GM19372 (cell line): ENCODE measurements around the gene DUSP14.

Source experiments
- ATAC-seq: cut with Tn5 transposase; IDR thresholded peaks from one replicate; pipeline ENCODE4 v1.9.1; 2021; ENCODE audit warnings: mild to moderate bottlenecking, low read depth, moderate library complexity; ENCODE audit not compliant: unreplicated experiment

DUSP14 gene

DNA sequence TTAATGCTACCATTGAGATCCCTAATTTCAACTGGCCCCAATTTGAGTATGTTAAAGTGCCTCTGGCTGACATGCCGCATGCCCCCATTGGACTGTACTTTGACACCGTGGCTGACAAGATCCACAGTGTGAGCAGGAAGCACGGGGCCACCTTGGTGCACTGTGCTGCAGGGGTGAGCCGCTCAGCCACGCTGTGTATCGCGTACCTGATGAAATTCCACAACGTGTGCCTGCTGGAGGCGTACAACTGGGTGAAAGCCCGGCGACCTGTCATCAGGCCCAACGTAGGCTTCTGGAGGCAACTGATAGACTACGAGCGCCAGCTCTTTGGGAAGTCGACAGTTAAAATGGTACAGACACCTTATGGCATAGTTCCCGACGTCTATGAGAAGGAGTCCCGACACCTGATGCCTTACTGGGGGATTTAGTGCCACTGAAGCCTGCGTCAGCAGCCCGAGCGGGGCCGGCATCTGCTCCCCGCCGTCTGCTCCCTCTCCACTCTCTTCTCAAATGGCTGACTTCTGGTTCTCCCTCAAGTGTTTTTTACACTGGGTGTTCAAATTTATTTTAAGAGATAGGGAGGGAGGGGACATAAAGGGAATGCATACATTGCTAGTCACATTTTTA, 22.9 kb downstream of the DUSP14 start:
- no peak for ATAC-seq

DNA sequence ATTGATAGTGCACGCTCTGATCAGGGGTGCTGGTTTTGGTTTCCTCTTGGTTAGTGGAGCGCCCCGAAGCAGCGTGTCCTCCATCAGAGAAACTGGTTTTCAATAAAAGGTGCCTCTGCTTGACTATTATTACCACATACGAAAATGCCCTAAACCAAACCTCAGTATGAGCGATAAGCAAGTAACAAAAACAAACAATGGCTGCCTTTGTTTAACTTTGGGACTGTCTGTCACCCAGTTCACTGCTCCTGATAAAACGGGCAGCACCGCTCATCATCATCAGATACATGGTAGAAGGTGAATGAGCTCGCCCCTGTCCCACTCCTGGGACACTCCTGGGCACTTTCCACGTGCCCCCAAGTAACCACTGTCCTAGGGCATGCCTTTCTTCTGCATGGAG, 24.0 kb downstream of the DUSP14 start:
- ATAC-seq: no peak

DNA sequence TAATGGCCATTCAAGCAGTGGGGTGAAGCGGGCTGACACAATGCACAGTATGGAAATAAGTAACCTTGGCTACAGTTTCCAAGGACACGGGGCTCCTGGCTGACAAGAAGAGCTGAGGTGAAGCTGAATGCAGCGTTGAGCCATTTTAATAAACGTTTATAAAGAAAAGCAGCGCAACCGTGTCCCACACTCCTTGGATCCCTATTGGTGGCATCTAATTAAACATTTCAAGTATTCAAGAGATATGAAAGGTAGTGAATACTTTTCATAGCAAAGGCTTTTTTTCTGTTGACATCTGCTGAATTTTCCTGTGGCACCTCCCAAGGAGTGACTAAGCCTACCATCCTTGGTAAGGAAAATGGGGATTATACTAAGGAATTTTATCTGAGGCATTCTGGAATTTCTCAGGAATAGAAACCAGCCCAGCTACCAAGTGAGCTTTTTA, 26.5 kb downstream of the DUSP14 start:
- ATAC-seq: no peak

DNA sequence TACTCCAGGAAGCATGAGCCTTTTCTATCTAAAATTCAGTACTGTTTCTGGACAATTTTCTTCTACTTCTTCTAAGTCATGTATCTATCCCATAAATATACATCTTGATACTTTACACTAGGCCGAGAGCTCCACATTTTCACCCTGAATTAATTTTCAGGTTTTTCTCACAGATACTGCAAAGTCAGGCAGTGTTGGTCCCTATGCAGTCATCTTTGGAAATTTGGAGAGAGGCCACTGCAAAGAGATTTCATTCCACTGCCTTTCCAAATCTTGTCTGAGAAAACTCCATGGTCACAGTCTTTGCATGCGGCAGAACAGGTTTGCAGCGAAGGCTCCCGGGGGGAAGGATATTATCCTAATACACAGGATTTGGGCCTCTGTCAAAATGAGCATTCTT, 28.2 kb downstream of the DUSP14 start:
- no peak for ATAC-seq

DNA sequence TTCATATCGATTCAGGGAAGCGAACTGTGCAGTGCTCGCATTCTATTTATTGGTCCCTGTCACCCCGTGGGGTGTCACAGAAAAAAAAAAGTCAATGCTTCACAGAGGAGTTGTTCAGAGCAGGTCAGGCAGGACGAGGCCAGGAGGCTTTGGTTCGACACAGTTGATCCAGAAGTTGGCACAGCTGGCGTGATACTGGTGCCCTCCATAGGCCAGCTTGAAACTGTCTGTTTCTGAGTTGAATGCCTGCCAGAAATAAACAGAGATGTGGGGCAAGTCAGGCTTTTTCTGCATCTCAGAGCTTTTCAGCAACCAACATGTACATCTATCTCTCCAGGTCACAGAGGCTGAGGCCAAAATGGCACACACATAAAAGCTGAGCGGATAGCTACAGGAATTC, 29.1 kb downstream of the DUSP14 start:
- no peak for ATAC-seq

DNA sequence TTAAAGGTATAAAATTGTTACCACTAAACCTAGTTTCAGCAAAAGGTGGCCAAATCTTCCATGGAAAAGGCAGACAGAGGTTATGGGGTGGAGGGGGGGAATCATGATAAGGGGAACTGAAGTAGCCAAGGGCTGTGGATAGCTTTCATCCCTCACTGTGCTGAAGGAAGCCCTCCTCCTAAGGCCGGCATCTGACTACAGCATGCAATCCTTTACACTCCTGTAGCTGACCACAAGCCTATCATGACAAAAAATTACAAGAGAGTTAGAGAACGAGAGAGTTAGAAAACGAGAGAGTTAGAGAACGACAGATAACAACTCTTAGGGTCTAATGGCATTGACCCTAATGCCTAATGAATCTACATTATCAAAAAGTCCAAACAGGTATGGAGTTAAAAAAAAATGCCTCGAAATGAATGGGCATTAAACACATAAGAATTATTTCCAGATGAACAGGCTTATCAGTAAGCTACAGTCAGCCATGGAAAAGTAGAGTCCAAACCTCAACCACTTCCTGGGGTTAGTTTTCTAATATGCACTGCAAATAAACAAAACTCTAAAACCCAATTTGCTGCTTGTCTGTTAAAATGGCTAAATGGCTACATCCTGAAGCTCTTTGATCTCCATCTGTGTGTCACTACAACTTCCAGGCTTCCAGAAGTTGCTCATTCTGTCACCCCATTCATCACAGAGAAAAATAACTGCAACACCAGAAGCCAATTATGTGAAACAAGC, 29.7 kb downstream of the DUSP14 start:
- ATAC-seq: no peak

DNA sequence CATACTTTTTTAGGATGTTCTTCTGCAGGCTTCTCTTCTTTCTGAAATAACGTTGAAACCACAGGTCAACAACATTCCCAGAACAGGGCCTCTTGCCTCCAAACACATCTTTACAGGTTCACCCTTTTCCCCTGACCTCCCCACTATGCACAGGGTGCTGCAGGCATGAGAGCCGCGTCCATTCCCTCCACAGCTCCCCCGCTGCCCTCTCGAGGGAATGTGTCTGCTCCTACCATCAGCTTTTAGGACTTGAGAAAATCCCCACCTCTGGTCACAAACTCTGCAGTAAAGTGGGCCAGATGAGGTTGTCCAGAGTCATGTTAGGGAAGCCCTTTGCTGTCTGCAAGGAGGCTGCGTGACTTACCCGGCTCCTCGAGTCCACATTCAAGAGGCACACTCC, 30.5 kb downstream of the DUSP14 start:
- ATAC-seq: no peak

DNA sequence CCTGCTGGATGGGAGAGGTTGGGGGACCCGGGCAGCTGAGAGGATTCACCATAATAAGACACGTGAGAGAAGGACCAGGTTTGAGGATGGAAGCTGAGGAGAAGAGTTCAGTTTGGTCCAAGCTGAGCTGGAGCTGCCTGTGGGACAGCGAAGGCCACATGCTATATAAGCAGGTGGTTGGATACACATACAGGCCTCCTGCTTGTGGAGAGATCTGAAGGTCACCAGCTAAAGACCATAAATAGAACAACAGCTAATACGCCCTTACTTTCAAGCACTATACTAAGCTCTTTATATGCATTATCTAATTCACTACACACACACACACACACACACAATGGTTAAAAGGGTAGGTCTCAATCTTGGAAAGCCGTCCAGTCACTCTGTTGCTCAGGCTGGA, 32.1 kb downstream of the DUSP14 start:
- no peak for ATAC-seq

DNA sequence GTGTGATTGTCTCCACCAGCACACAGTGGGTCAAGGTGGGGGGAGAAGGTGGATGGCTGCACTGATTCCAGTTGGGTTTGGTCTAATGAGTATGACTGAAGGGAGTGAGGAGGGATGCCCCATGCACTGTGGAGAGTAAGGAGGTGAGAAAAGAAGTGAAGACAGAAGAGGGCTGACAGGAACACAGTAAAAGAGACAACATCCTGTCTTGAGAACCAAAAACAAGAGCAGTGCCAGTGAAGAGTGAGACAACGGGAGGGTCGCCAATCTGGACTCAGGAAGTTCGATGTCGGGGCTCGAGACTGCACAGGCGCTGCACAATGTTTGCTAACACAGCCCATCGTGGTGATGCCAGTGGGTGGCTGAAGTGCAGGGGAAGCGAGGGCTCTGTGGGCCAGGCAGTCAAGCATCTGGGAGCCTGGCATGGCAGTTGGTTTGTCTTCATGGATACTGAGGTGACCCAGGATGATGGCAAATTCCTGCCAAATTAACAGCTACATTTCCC, 34.1 kb downstream of the DUSP14 start:
- ATAC-seq: no peak

DNA sequence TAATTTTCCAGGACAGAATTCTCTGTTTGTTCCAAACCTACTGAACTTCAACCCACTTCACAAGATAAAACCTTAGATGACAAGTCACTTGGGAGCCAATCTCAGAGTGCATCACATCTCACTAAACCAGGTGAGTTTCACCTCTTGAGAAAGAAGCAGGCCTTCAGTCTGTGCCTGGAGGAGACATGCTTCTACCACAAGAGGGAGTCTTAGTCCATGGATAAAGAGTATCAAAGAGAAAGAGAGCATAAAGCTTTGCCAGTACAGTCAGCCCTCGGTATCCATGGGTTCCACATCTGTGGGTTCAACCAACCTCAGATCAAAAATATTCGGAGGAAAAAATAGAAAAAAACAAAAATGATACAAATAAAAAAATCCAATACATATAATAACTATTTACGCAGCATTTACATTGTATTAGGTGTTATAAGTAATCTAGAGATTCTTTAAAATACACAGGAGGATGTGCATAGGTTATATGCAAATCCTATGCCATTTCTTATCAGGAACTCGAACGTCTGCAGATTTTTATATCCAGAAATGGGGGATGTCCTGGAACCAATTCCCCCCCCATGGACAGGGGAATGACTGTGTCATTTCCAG, 37.7 kb downstream of the DUSP14 start:
- ATAC-seq: no peak

DNA sequence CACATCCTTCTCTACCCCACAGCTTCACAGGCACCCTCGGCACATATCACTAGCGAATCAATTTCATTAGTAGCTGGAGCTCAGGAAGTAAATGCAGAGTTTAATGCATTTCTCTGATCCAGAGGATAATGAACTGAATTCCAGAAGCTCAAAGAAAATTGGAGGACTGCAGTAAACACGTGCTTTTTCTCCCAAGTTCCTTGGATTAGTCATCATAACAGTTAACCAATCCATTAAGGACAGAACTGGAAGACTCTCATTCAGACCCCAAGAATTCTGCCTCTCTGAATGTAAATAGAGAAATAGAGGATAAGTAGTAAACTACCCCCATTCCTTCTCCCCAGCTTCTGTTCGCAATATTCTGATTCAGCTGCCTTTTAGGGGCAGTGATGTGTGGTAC, 40.7 kb downstream of the DUSP14 start:
- ATAC-seq: no peak

DNA sequence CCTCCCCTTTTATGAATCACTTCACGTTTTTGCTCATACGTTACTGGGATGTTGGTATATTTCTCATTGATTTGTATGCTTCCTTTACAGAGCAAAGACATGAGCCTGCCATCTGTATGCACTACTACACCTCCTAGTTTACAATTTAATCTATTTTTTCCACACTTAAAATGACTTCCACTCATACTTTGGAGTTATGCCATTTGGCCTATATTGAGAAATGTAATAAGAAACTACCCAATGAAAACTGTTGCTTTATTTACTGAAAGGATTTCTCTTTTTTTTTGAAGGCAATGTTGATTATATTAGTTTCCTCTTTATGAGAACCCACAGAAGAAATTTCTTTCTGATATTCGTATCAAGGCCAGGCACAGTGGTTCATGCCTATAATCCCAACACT, 43.1 kb downstream of the DUSP14 start:
- no peak for ATAC-seq

DNA sequence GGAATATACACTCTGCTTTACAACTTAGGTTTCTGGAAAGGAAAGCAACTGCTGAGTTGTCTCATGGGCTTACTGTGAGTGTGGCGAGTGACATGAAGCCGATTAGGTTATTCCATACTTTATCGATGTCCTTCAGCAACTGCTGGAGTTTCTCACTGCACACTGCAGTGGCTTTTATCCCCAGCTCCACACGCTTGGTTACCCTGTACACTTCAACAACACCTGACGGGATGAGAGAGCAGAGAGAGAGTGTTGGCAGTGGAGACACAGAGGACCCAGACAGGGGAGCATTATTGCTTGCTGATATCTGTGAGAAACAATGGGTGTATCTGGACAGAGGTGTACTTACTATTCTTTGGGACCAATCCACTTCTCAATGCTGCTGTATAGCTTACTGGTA, 46.2 kb downstream of the DUSP14 start:
- ATAC-seq: no peak

DNA sequence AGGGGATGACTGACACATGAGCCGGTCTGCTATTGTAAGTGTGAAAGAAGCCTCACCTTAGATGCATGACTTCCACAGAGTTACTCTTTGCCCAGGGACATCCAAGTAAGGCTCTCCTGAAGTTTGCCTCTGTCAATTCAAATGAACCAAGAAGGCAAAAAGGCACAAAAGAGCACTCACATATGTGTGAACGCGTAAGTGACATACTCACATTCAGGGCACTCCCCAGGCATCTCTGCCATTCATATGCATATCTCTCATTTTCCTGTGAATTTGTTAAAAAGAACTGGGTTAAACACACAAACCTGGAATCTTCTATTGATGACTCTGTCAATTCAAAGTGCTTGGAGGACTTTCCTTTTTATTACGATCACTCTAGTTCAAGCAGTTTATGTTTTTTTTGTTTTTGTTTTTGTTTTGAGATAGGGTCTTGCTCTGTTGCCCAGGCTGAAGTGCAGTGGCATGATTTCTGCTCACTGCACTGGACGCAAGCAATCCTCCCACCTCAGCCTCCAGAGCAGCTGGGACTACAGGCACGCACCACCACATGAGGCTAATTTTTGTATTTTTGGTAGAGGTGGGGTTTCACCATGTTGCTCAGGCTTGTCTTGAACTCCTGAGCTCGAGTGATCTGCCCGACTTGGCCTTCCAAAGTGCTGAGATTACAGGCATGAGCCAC, 49.4 kb downstream of the DUSP14 start:
- no peak for ATAC-seq

DNA sequence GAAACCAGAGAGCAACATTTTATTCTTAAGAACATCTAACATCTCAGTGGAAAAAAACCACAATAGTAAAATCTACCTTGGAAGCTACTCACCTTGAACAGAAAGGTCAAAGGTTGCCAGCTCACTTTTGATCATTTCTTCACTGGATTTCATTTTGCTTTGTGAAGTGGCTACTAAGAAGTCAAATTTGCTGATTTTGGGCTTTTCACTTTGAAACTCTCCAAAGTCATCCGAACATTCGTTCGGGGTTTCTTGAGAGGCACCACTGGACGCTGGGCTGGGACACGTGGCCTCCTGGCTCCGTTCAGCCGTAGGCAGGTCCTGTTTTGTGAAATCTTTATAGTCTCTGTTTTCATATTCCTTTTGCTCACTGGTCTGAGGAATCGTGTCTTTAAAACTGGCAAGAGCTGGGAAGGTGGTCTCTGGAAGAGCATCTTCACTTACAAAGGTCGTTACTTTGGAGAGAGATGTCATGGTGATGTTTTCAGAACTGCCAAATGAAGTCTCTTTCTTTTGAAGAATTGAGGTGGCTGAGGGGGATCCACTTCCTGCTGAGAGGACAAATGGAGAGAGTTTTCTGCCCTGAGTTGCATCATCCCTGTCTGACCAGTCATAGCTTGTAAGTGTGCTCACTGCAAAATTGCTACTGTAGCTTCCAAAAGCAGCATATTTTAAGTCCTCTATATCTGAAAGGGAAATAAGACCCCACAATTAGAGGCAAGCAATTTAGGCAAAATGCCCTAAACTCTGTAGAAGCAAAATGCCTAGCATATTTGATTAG, 52.4 kb downstream of the DUSP14 start:
- no peak for ATAC-seq

DNA sequence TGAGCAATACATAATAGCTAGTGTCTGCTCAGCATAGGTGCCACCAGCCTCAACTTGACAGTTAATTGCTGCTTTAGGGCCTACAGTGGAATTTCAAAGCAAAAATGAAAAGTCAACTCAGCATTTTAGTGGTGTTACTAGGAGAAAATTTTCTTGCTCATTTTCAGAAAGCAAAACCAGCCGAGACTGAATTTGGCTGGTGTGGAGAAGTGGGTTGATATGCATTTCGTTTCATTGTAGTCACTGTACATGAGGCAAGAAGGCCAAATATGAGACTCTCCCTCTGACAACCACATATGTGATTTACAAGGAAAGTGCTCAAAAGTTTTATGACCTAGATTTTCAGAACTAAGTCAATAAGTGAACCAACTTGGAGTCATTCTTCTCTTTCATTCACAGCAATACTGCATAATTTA, 54.0 kb downstream of the DUSP14 start:
- ATAC-seq: no peak

DNA sequence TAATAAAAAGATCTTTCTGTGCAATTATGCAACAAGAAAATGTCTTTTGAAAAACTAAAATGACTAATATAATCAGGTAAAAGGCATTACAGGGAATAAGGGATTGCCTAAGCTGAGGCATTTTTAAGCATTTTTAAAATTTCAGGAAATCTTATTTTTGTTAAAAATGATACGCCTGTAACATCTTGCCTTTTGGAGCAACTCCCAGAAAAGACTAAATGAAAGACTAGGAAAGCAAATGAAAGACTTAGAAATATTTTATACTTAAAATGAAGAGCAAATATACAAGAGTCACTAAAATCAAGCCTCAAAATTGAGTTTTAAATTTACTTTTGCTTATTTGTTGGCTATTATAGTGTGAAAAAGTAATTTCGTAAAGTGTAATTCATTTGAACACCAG, 55.8 kb downstream of the DUSP14 start:
- no peak for ATAC-seq

DNA sequence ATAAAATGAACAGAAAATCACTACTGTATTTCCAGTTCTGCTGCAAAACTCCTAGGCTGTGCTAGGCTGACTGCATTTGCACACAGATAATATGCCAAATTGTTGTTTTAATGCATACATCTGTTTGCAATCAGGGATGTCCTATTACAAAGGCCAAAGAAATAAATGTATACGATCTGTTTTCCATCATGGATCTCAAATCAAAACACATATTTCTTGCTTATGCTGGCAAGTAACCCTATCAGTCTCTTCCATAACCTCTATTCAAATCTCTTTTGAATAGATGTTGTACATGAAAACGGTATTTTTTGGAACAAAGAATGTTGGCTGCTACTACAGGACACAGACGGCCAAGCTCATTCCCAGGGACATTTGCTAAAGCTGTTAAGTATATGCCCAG, 56.6 kb downstream of the DUSP14 start:
- ATAC-seq: no peak

DNA sequence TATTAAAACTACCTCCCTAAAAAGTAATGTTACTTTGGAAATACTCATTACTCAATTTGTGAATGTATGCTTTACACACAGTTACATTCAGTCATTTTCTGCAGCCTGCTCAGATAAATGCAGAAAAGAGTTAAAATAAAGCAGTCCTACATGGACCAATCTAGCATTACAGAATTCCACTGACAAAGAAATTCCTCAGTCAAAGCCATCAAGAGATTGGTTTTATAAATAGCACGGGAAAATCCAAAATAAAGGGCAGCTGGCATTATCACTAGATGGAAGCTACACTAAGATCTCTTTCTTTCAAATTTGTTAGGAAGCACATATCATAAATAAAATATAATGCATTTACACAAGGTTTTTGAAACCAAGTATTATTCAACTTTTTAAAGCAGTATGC, 58.3 kb downstream of the DUSP14 start:
- no peak for ATAC-seq

DNA sequence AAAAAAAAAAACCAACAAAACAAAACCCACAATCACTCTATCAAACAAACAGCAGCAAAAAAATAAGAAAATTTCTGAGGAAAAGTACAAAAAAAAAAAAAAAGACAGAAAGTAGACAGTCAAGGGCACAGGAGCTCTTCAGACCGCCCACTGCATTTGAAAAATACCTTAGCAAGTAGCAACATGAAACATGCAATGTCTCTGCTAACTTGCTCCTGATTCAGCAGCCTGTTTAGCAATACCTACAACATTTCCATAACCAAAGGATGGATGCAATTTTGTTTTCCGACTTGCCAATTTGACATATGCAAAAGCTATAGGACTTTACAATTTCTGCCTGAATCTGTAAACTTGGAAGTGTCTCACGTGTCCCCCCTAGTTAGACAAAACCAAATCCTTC, 62.1 kb downstream of the DUSP14 start:
- ATAC-seq: no peak
